Stomach (tissue), 9 donors: ENCODE results near the gene BCAS1. TPM values are rescaled to one million over a fixed set of nuclear protein-coding genes. Genes with fewer than 3 reads are reported as not detected.

Experiments
- DNase-seq, 2 donors: peaks; one replicate each; pipeline versions ENCODE4 v3.0.0 to v3.0.0-alpha.2; 2013 to 2019
- H3K27ac ChIP-seq, 5 donors: fragments of 200-600 bp in 4 of 5; sonication (generic) in 4 of 5; one replicate each; pipeline ENCODE4 v1.5.1; 2013 to 2019; ENCODE audit warnings: mild to moderate bottlenecking in 1 of 5, moderate library complexity in 1 of 5
- H3K27me3 ChIP-seq, 3 donors: fragments of 200-600 bp; sonication (generic); one replicate each; pipeline ENCODE4 v1.5.1; 2017 to 2019; ENCODE audit warnings: mixed run types in 1 of 3
- H3K36me3 ChIP-seq, 4 donors: fragments of 200-600 bp; sonication (generic); 1 replicate in 3 of 4; 2 replicates in 1 of 4; pipeline ENCODE4 v1.5.1; 2016 to 2019
- H3K4me1 ChIP-seq, 4 donors: fragments of 200-600 bp; sonication (generic); one replicate each; pipeline ENCODE4 v1.5.1; 2016 to 2019
- H3K4me3 ChIP-seq, 4 donors: fragments of 200-600 bp; sonication (generic) in 3 of 4; one replicate each; pipeline ENCODE4 v1.5.1; 2016 to 2019; ENCODE audit warnings: mild to moderate bottlenecking in 1 of 4
- H3K9me3 ChIP-seq, 4 donors: fragments of 200-600 bp; sonication (generic); one replicate each; pipeline ENCODE4 v1.5.1; 2016 to 2019
- CTCF ChIP-seq, 7 experiments: fragments of 450-650 bp in 4 of 7; fragments of 200-600 bp in 3 of 7; sonication (generic) in 3 of 7; IDR thresholded peaks; one replicate each; pipeline ENCODE4 v1.5.1; 2016 to 2019; ENCODE audit warnings: antibody characterized with exemption in 7 of 7, control low read depth in 2 of 7, mild to moderate bottlenecking in 1 of 7
- EP300 ChIP-seq: sonication (generic); formaldehyde crosslinking; IDR thresholded peaks from one replicate; pipeline ENCODE4 v1.6.1; 2017; ENCODE audit warnings: antibody characterized with exemption
- POLR2A ChIP-seq, 4 donors: fragments of 450-650 bp; IDR thresholded peaks; one replicate each; pipeline ENCODE4 v1.6.1; 2016; ENCODE audit warnings: antibody characterized with exemption in 4 of 4, control low read depth in 2 of 4, mild to moderate bottlenecking in 1 of 4, moderate library complexity in 1 of 4
- POLR2AphosphoS5 ChIP-seq, 3 donors: sonication (generic); formaldehyde crosslinking; IDR thresholded peaks; one replicate each; pipeline ENCODE4 v1.6.1; 2016; ENCODE audit warnings: antibody characterized with exemption in 3 of 3
- WGBS, 5 donors: extraction: QIAGEN DNeasy Blood & Tissue Kit in 3 of 5; methylation state at CpG; one replicate each; pipeline versions ENCODE4 v1.1.5 to v1.1.7; 2013 to 2018; 5-methylcytosine and 5-hydroxymethylcytosine counted together
- intact Hi-C: fragments of 100-400 bp; cut with DNase I; formaldehyde crosslinking; loops from one replicate; pipeline ENCODE4 v1.15.1; 2023; ENCODE audit warnings: low total_unique reads
- polyA plus RNA-seq, 3 donors: library from polyadenylated mRNA; stranded (reverse); fragments of 200-250 nt; gene quantifications; one replicate each; pipeline ENCODE4 v1.2.3, GENCODE V29; 2013
- total RNA-seq, 5 donors: library from RNA; depleted of rRNA; stranded (reverse); fragments of >200 nt; gene quantifications; one replicate each; pipeline versions ENCODE4 v1.1.0 to v1.2.3, GENCODE V29; 2014 to 2016
- donor health status: healthy with polysubstance abuse.
- donor health status: Bipolar disorder and iron deficiency.
- donor health status: healthy.

Gene BCAS1
- total and polyA plus RNA-seq, 8 donors, result 6.3 to 145 (median 84.6) TPM

GRCh38 chr20:54026295-54027064 lies 43.9 kb downstream of the BCAS1 start:
- WGBS, 5 donors, result 84 to 91% (median 86%) methylated on average over 8 of the region's 8 CpGs
- intact Hi-C loops, result no loop called here
- DNase-seq, result no peak

DNA sequence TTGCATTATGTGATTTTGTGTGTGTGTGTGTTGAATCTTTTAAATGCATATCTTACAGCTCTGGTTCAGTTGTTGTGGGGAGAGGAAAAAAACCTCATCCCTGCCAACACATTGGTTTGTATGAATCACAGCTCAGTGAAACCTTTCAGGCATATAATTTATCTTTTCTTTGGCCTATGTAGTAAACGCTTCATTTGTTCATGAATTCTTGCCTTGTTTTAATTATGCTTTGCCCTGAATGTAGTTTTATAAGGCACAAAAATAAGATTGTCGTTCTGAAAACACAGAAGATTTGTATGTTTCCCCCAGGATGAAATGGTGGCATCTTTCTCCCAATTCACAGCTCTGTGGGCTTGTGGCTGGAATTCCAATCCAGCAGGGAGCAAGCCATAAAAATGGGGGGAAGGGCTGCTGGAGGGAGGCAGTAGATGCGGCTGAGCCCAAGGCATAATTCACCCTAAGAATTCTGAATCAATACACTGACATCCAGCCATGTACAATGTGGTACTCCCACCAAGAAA lies 45.1 kb downstream of the BCAS1 start:
- Histone ChIP-seq H3K27ac (no peak overlapping the region), H3K9me3 (no peaks in the 10 kb centered on the region), H3K36me3 (peaks cover 0 to 15% (median 4%) of the 10 kb centered on the region in 4 donors), H3K27me3 (no peaks in the 10 kb centered on the region), H3K4me3 (no peak overlapping the region), H3K4me1 (no peaks in the 10 kb centered on the region)
- intact Hi-C loops, result no loop called here
- TF ChIP-seq POLR2A (IDR thresholded peaks at IDR 0.05) (no peak), POLR2AphosphoS5 (IDR thresholded peaks at IDR 0.05) (no peak), CTCF (IDR thresholded peaks at IDR 0.05) (no peak), EP300 (no peak)
- no peak for DNase-seq
- 58 to 79% (median 68%) methylated on average over 3 of the region's 3 CpGs for WGBS, 5 donors

More at GRCh38 chr20:54026295-54027064, 43.9 kb downstream of the BCAS1 start:
- H3K36me3 ChIP-seq, result peaks cover 0 to 15% (median 4%) of the 10 kb centered on the region in 4 donors
- no peaks in the 10 kb centered on the region for H3K27me3 ChIP-seq
- no peaks in the 10 kb centered on the region for H3K4me1 ChIP-seq
- no peak overlapping the region for H3K4me3 ChIP-seq
- H3K9me3 ChIP-seq, result peaks cover 0 to under 1% (median 0%) of the 10 kb centered on the region in 4 donors
- no peak for TF ChIP-seq CTCF (IDR thresholded peaks at IDR 0.05)
- no peak for TF ChIP-seq POLR2A (IDR thresholded peaks at IDR 0.05)
- TF ChIP-seq EP300, result no peak
- TF ChIP-seq POLR2AphosphoS5 (IDR thresholded peaks at IDR 0.05), result no peak
- no peak overlapping the region for H3K27ac ChIP-seq

DNA sequence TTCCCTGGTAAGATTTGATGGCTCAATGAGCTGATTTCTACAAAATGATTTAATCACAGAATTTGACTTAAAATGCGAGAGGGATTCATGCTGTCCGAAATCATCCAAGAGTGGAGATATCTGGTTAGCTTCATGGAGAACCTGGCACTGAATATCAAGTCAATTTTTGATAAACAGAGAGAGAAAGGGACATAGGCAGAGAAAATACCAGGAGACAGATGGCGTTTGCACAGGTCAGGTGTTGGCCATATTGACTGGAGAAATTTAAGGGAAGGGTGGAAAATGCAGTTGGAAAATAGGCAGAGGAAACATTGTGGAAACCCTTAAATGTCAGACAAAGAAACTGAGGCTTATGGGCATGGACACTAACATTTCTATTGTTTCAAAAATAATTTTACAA lies 47.0 kb downstream of the BCAS1 start:
- Histone ChIP-seq H3K36me3 (peaks cover 0 to 11% (median 2%) of the 10 kb centered on the region in 4 donors), H3K9me3 (no peaks in the 10 kb centered on the region), H3K27me3 (no peaks in the 10 kb centered on the region), H3K27ac (no peak overlapping the region), H3K4me3 (no peak overlapping the region), H3K4me1 (peaks cover 0 to 7% (median 0%) of the 10 kb centered on the region in 4 donors)
- no peak for TF ChIP-seq POLR2A (IDR thresholded peaks at IDR 0.05)
- no peak for TF ChIP-seq POLR2AphosphoS5 (IDR thresholded peaks at IDR 0.05)
- no peak for TF ChIP-seq EP300
- TF ChIP-seq CTCF (IDR thresholded peaks at IDR 0.05), result no peak
- no peak for DNase-seq
- intact Hi-C loops, result no loop called here
- 91 to 99% (median 94%) methylated on average over 3 of the region's 3 CpGs for WGBS, 5 donors

DNA sequence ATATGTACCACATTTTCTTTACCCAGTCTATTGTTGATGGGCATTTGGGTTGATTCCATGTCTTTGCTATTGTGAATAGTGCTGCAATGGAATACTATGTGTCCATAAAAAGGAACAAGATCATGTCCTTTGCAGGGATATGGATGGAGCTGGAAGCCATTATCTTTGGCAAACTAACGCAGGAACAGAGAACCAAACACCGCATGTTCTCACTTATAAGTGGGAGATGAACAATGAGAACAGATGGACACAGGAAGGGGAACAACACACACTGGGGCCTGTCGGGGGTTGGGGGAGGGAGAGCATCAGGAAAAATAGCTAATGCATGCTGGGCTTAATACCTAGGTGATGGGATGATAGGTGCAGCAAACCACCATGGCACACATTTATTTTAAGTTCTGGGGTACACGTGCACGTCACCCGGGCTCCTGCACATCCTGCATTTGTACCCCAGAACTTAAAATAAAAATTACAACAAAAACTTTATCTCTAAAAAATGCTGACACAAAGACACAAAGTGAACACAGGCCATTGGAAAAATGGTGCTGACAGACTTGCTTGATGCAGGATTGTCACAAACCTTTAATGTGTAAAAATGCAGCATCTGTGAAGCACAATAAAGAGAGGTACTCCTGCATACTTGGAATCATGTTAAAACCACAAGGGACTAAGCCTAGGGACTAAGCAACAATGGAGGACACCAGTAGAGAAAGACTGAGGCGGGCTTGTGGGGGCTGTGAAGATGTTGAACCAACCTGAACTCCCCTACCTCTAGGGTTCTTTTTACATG lies 48.8 kb downstream of the BCAS1 start:
- WGBS, 5 donors, result 87 to 92% (median 90%) methylated on average over 7 of the region's 7 CpGs
- H3K27ac ChIP-seq, result no peak overlapping the region
- DNase-seq, result no peak
- H3K4me3 ChIP-seq, result no peak overlapping the region
- peaks cover 0 to 2% (median 0%) of the 10 kb centered on the region in 4 donors for H3K36me3 ChIP-seq
- intact Hi-C loops, result no loop called here
- H3K27me3 ChIP-seq, result no peaks in the 10 kb centered on the region
- TF ChIP-seq CTCF (IDR thresholded peaks at IDR 0.05) (no peak), EP300 (no peak), POLR2AphosphoS5 (IDR thresholded peaks at IDR 0.05) (no peak), POLR2A (IDR thresholded peaks at IDR 0.05) (no peak)
- H3K9me3 ChIP-seq, result no peaks in the 10 kb centered on the region
- peaks cover 0 to 15% (median 0%) of the 10 kb centered on the region in 4 donors for H3K4me1 ChIP-seq
